ENCODE results near the gene GLIS2.
A peak's percentile ranks its signal among the peaks of the same experiment; 100 is the strongest.
"Not testable (repeated sequence)": the region's sequence is repeated elsewhere in the genome, so short reads cannot be mapped to it uniquely, and the experiment has no call there.

GLIS2 gene

DNA sequence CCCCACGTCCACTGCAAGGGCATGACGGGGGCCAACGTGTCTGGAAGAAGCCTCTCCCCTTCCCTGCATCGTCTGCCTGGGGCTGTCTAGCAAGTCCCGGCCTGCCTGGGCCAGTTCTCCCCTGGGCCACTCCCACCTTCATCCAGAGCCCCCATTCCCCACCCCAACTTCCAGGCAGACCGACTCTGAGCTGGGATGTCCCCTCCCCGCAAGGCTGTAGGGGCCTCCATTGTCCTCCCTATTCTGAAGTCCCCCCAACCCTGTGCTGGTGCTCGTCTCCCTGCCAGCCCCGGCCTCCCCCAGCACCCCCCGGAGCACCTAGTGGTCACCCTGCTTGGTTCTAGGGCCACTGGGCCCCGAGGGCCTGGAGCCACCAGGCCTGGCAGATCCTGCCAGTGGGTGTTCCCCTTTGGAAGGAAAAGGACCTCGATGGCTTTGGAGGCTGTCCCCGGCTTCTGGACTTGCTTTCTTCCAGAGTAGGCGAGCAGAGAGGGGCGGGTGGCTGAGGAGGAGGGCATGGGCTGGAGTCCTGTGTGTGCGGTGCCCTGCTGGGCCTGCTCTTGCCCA is 4.8 kb downstream of the GLIS2 start:
- DNase-seq (ENCODE audit: low spot score): no peak

DNA sequence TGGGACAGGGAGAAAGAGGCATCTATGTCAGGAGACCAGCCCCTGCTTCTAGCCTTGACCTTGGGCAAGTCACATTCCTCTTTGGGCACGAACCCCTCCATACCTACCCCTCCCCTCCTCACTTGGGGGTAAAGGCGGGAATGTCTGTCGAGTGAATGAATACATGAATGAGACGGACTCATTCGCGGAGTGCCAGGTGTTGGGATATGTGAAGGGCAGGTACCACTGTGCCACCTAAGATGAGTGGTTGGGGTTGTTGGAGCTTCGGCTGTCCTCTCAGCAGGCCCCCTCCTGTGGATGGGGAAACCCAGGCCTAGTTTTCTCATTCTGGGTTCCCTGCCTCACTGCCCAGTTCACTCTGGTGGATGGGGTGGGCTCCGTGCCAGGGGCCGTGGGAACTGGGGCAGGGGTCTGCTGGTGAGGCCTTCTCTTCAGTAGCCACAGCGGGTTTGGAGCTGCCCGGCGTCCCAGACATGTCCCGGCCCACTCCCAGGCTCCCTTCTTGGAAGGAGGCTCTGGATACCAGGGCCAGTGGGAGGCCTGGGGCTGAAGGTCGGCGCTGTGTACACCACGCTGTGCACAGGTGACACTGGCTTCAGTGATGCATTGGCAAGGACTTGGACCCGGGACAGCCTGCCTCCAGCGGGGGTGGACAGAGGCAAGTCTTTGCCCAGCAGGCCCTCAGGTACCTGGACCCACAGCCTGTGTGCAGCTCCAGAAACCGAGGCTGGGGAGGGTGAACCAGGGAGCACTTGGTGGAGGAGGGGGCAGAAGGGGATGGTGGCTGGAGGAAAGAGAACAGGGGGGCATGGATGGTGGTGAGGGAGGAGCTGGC is 5.6 kb downstream of the GLIS2 start:
- no peak for DNase-seq (ENCODE audit: low spot score)

DNA sequence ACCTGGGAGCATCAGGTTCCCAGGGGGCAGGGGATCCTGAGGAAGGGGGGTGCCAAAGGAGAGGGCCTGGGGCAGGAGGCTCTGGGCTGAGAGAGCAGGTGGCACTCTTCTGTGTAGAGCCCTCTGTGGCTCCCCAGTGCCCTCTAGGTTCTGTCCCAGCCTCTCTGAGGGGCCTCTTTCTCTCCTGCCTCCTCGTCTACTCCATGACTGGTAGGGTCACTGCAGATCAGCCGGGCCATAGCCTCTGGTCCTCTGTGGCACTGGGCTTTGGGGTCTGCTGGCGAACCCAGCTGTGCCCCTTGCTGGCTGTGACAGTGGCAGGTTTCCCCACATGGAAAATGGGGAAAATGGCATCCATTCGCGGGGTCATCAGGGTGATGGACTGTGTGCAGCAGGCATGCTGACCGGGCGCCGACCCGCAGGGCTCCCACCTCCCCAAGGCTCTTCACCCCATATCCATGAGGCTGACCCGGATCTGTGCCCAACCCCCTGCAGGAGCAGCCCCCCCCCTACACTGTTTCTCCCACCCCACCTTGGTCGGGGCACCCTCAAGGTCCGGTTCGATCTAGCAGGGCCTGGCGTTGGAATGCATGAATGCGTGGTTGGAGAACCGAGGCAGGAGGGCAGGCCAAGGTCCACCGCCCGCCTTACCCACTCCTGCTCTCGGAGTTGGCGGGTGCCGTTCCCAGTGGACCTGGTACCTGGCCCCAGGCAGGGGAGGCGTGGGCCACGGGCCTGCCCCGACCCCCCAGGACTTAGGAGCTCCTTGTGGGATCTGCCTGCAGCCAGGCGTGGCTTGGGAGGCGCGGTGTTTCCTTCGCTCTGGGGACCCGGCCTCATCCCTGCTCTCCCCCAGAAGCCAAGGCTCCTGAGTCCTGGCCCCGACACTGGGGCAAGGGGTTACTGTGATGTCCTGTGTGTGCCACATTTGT is 6.5 kb downstream of the GLIS2 start:
- DNase-seq (ENCODE audit: low spot score): no peak

DNA sequence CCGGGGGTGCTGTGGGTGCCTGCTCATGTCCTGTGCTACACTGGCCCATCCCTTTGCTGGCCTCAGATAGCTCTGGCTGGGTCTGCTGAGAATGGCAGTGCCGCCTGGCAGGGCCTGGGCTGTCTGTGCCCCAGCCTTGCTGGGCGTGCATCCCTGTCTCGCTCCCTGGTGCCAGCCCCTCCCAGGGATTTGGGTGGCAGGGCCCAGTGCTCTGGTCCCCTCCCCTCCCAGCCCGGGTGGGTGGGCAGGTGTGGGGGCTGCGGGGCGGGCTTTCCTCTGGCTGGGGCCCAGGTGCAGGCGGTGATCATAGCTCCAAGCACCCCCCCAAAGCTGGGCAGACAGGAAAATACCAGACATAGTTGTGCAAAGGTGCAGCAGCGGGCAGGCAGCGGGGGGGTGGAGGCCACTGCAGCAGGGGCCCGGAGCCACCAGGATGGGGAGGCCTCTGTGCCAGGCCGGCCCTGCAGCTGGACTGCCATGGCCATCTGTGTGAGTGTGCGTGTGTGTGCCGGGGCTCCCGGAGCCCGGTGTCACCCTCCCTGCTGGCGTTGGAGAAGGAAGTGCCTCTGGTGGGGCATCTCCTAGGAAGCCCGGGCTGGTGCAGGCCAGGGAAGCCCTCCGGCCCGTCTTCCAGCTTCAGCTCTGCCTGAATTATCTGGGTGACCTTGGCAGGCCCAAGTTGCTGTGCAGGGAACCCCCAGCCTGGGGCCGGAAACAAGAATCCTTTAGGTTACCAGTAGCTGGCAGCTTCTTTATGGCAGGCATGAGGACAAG is 7.4 kb downstream of the GLIS2 start:
- no peak for DNase-seq (ENCODE audit: low spot score)

DNA sequence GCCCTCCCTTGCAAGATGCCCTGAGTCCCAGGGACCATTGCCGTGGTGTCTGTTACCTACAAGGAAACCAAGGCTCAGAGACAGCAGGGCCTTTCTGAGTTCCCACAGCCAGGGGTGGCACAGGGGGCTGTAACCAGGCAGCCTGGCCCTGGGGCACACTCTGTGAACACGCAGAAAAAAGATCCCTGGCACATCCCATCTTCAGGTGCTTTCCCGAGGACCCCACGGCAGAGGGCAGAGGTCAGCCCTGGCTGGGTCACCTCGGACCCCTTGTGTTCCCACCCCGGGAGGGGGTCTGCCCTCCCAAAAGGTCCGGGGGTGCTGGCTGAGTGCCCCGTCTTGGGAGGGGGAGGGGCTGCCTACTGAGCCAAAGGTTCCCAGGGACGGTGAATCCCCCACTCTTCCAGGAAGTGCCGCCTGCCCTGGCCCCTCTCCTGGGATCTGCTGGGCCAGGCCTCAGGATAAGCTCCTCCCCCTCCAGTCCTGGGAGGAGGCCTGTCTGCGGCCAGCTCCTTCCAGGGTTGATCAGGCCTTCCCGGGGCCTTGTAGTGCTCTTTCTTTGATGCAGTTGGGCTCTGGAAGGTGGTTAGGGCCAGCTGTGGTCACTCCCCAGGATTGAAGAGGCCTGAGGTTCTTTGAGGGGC is 8.1 kb downstream of the GLIS2 start:
- DNase-seq (ENCODE audit: low spot score): peak; percentile 64

DNA sequence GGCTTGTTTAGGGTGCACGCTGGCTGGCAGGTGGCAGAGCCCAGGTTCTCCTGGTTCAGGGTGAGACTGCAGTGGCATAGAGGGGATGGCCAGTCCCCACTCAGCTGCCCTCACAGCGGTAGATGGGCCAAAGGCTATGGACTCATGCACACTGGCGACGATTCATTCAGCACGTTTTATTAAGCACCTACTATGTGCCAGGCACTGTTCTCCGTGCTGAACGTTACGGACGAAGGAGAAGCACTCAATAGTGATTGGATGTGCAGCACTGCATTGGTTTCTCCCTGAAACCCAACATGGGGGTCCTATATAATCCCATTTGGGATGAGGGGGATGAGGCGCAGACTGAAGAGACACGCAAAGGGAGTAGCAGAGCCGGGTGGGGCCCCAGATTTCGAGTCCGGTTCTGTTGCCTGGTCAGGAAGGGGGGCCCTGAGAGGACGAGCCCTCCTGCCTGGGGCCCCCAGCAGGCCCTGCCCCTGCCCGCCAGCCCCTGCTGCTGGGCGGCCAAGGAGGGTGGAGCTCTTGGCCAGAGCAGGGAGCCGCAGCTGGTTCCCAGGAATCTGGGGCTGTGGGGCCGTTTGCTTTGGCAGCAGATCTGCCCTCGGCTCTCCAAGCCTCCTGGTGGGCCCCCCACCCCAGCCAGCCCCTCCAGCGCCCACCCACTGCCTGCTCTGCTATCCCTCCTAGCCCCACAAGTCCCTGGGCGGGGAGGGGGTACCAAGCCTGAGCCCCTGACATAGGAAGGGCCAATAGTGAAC is 8.8 kb downstream of the GLIS2 start:
- no peak for DNase-seq (ENCODE audit: low spot score)

DNA sequence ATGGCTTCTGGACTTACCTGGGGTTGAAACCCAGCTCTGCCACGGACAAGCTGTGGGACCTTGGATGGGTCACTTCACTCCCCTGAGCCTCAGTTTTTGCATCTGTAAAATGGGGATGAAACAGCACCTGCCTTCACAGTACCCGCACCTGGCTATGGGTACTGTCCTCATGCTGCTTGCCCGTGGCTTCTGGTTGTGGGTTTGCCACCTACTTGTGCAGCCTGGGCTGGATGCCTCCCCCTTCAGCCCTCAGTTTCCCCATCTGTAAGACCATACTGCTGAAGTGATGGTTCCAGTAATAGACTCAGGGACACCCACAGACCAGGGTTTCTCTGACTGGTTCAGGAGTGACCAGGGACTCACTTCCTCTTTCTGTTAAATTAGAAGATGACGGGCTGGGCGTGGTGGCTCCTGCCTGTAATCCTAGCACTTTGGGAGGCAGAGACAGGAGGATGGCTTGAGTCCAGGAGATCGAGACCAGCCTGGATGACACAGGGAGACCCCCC is 9.4 kb downstream of the GLIS2 start:
- no peak for DNase-seq (ENCODE audit: low spot score)

DNA sequence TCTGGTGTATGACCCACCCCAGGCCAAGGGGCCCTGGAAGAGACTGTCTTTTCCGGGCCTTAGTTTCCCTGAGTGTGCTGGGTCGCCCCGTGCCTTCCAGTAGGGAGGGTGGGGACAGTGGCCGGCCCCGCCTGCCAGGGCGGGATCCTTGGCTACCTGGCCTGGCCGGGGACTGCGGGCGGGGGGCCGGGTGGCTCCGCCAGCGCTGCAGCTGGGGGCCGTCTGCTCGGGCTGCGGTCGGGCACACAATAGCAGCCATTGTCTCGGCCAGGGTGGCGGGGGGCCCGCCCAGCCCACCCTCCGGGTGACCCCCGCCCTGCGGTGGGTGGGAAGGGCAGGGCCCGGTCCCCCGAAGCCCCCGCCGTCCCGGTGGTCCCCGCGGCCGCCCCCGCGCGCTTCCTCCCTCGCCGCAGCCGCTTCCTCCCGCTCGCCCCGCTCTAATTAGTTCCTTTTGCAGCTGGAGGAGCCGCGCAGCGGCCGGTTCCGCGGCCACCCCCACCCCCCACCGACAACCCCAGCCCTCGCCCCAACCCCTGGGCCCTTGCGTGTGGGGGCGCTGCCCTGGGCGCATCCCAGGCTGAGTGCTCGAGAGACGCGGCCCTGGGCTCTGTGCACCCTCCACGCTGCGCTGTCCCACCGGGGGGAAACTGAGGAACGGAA is 11.6 kb downstream of the GLIS2 start:
- DNase-seq (ENCODE audit: low spot score): no peak

DNA sequence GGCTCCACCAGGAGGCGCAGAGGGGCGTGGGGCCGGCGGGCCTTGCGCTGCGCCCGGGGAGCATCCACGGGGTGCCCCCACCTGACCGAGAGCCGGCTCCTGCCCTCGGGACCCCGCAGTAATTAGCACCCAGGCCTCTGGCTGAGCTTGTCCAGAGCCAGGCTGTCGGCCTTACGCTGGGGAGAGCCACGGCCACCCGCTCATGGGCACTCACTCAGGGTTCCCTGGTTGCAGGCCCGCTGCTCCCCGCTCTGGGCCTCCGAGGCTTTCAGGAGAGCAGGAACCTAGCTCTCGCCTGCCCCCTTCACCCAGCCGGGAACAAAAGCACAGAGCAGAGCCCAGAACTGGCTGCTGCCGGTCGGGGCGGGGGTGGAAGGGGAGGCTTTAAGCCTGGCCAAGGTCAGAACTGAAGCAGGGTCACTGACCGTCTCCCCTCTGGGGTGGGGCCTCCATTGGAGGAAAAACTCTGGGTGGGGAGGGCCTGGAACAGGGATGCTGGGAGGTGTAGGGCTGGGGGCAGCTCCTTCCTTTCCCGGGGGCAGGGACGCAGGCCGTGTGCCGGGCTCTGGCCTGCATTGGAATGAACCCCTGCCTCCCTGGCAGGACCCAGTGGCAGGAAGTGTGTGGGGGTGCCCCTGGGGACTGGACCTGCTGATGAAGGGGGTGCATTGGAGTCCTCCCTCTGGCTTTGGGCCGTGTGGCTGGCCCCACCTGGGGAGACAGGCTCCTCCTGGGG is 12.3 kb downstream of the GLIS2 start:
- DNase-seq (ENCODE audit: low spot score): no peak

DNA sequence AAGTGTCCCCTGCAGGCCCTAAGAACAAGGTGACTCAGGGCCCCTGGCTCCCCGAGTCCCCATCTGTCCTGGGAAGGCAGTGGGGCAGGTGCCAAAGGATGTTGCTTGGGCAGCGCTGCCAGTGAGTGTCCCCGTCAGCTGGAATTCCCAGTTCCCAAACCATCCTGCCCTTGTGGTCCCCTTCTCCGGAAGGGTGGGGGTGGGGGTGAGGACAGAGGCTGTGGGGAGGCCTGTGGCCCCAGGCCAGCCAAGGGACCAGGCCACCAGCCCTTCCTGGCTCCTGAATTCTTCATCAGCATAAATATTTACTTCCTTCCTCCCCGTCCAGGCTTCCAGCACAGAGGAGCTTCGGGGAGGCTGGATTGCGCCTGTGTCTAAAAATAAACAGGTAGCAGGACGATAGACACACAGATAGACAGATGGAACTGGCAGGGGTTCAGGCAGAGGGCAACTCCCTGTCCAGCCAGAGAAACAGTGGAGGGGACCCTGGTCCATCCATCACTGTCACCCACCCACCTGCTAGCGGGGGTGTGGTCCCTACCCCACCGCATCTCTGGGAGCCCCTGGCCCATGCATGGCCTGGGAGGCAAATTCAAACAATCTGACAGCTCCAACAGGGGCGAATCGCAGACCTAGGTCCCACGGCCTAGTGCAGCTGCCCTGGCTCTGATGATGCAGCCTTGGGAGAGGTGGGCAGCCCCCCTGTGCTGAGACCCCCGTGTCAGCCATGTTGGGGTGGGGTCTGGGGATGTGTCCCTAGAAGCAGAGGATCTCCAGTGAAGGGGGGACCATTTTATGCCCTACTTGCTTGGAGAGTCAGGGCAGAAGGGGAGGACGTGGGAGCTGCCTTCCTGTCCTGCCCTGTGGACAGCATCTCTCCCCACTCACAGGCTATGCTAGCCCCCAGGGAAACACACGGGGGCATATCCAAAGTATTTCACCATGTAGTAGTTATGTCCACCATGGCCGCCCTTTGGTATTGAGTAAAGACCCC is 13.2 kb downstream of the GLIS2 start:
- no peak for DNase-seq (ENCODE audit: low spot score)

DNA sequence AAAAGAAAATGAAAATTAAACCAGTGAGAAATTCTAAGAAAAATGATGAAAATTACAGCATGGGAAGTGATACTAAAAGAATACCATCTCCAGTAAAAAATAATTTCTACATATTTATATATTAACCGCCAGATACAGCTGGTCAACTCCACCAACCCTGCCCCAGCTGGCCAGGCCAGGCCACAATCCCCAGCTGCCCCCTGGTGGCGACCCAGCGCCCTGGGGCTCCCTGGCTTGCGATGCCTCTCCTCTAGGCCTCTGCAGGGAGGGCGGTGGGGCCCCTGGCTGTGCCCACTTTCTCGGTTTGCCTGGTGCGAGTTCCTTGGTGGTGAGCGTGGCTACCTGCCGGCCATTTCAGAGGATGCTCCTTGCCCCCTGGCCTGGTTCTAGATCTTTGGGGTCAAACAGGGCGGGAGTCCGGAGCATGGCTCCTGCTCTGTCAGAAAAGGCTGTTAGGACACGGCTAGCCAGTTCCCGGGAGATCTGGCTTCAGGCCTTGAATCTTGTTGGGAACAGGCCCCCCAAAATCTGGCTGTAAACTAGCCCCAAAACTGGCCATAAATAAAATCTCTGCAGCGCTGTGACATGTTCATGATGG is 14.5 kb downstream of the GLIS2 start:
- peak; percentile 89 for DNase-seq (ENCODE audit: low spot score)

DNA sequence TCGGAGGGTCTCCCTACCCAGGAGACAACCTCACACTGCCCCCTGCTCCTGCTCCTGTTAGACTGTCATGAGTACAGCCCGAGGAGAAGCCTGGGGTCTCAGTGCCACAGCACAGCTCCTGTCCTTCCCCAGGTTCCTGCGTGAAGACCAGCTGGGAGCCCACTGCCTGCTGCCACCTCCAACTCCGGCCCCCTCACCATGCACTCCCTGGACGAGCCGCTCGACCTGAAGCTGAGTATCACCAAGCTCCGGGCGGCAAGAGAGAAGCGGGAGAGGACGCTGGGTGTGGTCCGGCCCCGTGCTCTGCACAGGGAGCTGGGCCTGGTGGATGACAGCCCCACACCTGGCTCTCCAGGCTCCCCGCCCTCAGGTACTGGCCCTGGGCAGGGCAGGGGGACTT is 16.2 kb downstream of the GLIS2 start:
- DNase-seq (ENCODE audit: low spot score): no peak

DNA sequence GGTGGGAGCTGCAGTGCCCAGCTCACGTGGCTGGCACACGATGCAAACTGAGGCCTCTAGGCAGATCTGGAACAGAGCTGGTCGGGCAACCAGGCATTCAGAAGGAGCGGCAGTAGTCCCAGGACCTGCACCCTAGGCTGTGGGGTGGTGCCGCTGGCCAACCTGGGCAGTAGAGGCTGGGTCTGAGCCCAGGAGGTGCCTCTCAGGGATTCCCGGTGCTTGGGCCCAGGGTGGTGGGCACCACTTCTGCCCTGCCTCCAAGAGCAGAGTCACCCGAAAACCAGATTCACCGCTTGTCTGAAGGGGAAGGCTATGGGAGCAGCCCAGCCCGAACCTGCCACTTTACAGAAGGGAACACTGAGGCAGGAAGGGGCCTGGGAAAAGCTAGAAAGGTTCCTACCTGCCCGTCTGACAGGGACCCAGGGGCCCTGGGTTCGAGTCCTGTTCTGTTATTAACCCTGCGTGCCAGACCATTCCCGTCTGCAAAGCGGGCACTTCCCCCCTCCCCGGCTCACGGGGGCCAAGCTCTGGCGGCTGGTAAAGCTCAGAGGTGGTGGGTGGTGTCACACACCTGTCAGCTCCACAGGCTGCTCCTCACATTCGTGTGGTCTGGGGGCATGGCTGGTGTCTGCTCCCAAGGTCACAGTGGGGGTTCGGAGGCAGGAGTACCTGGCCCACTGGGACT is 16.9 kb downstream of the GLIS2 start:
- DNase-seq (ENCODE audit: low spot score): no peak

DNA sequence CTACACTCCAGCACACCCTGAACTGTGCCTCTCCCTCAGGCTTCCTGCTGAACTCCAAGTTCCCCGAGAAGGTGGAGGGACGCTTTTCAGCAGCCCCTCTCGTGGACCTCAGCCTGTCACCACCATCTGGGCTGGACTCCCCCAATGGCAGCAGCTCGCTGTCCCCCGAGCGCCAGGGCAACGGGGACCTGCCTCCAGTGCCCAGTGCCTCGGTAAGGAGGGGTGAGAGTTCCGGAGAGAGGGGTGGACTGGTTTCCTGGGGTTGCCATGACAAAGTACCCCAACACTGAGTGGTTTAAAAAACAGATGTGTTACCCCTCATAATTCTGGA is 17.4 kb downstream of the GLIS2 start:
- no peak for DNase-seq (ENCODE audit: low spot score)

DNA sequence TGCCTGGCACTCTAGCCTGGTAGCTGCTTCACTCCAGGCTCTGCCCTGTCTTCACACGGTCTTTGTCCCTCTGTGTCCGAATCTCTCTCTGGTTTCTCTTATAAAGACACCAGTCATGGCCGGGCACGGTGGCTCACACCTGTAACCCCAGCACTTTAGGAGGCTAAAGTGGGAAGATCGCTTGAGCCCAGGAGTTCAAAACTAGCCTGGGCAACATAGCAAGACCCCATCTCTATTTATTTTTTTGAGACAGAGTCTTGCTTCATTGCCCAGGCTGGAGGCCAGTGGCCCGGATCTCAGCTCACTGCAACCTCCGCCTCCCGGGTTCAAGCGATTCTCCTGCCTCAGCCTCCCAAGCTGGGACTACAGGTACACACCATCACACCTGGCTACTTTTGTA is 17.8 kb downstream of the GLIS2 start:
- DNase-seq (ENCODE audit: low spot score): not testable (repeated sequence)

DNA sequence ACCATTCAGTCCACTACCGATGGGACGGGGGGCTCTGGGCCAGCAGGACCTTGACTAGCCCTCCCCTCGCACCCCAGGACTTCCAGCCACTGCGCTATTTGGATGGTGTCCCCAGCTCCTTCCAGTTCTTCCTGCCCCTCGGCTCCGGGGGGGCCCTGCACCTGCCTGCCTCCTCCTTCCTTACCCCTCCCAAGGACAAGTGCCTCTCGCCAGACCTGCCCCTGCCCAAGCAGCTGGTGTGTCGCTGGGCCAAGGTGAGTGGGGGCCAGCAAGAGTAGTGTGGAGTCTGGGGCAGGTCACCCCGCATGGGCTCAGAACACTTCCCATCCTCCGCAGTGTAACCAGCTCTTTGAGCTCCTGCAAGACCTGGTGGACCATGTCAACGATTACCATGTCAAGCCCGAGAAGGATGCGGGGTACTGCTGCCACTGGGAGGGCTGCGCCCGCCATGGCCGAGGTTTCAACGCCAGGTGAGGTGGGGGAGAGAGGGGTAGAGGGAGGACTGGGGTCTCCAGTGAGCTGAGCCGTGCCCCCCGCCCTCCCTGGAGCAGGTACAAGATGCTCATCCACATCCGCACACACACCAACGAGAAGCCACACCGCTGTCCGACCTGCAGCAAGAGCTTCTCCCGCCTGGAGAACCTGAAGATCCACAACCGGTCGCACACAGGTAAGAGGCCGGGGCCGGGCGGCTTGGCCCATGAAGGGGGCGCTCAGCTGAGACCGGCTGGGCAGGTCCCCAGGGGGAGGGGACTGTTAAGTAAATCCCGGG is 19.0 kb downstream of the GLIS2 start:
- DNase-seq (ENCODE audit: low spot score): no peak

Data from D341Med (cell line).